GM21447 (cell line): Measurements from ENCODE around the gene SHISA9.

ENCODE experiments used
- ATAC-seq: cut with Tn5 transposase; IDR thresholded peaks from one replicate; pipeline ENCODE4 v1.9.1; 2021; ENCODE audit not compliant: unreplicated experiment

Gene SHISA9

GRCh38 chr16:13063457-13063856 is 162.1 kb downstream of the SHISA9 start:
- no peak for ATAC-seq

- no peak for ATAC-seq
These were observed 163.4 kb downstream of the SHISA9 start for GRCh38 chr16:13064821-13065220.

- ATAC-seq, result no peak
These were observed 166.2 kb downstream of the SHISA9 start for GRCh38 chr16:13067648-13068047.

GRCh38 chr16:13068912-13069583 is 167.7 kb downstream of the SHISA9 start:
- ATAC-seq, result no peak

- no peak for ATAC-seq
These were observed 168.9 kb downstream of the SHISA9 start for GRCh38 chr16:13070268-13070667.

- ATAC-seq, result no peak
These were observed 175.5 kb downstream of the SHISA9 start for GRCh38 chr16:13076878-13077277.

- ATAC-seq, result no peak
These were observed 176.4 kb downstream of the SHISA9 start for GRCh38 chr16:13077816-13078215.

GRCh38 chr16:13080531-13080930 is 179.1 kb downstream of the SHISA9 start:
- no peak for ATAC-seq

- ATAC-seq, result no peak
These were observed 180.5 kb downstream of the SHISA9 start for GRCh38 chr16:13081825-13082331.

- no peak for ATAC-seq
These were observed 182.3 kb downstream of the SHISA9 start for GRCh38 chr16:13083681-13084080.

- no peak for ATAC-seq
These were observed 182.9 kb downstream of the SHISA9 start for GRCh38 chr16:13084331-13084730.

- no peak for ATAC-seq
These were observed 192.3 kb downstream of the SHISA9 start for GRCh38 chr16:13093661-13094060.

GRCh38 chr16:13095061-13095460 is 193.7 kb downstream of the SHISA9 start:
- ATAC-seq, result no peak

- ATAC-seq, result no peak
These were observed 197.1 kb downstream of the SHISA9 start for GRCh38 chr16:13098536-13098935.

- ATAC-seq, result no peak
These were observed 198.4 kb downstream of the SHISA9 start for GRCh38 chr16:13099822-13100221.

- no peak for ATAC-seq
These were observed 199.6 kb downstream of the SHISA9 start for GRCh38 chr16:13100970-13101369.

- ATAC-seq, result no peak
These were observed 200.4 kb downstream of the SHISA9 start for GRCh38 chr16:13101828-13102227.

GRCh38 chr16:13102401-13102800 is 201.0 kb downstream of the SHISA9 start:
- no peak for ATAC-seq

GRCh38 chr16:13103831-13104530 is 202.6 kb downstream of the SHISA9 start:
- no peak for ATAC-seq

- no peak for ATAC-seq
These were observed 203.4 kb downstream of the SHISA9 start for GRCh38 chr16:13104772-13105171.

- no peak for ATAC-seq
These were observed 204.0 kb downstream of the SHISA9 start for GRCh38 chr16:13105427-13105826.

- no peak for ATAC-seq
These were observed 205.1 kb downstream of the SHISA9 start for GRCh38 chr16:13106464-13106863.
